ENCODE results near the gene CD46.

DNA sequence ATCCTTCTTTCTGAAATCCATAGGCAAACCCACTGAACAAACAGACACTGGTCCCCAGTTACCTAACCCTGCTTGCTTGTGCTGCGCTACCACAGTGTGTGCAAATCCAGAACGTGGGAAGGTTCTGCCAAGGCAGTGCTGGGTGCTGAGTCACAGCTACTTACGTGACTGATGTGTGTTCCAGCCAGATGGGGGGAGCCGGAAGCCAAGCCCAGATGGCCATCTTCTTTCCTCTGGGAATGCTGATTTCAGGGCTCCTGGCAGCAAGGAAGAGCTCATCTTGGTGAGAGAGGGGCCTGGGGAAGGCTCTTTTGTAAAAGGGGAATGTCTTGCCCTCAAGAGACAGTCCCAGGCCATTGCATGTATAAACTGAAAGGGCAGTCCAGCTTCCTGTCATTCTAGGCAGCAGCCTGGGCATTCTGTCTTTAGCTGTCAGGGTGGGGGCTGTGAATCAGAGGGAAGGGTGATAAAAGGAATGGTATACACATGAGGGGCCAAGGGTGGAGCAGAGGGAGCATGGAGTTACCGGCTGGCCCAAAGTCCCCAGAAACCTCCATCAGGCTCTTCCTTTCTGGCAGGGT, 54.1 kb downstream of the CD46 start:
- TF ChIP-seq CTCF (IDR thresholded peaks at IDR 0.05) (no peak), POLR2A (IDR thresholded peaks at IDR 0.05) (no peak)

Measured in testis (tissue), 2 donors.